GM10266 (cell line): ENCODE data around the gene MTTP.

Source experiments
- DNase-seq: peaks from one replicate; pipeline ENCODE4 v3.0.0; 2012; ENCODE audit errors: extremely low spot score
- CTCF ChIP-seq: IDR thresholded peaks from 2 replicates; pipeline ENCODE4 v1.5.1; 2012; ENCODE audit warnings: mild to moderate bottlenecking, low read depth; ENCODE audit not compliant: control insufficient read depth, insufficient read depth; ENCODE audit errors: missing control alignments

Gene MTTP

GRCh38 chr4:99614491-99614890, 39.9 kb downstream of the MTTP start:
- TF ChIP-seq CTCF = no peak
- DNase-seq = no peak

GRCh38 chr4:99615170-99615820, 40.7 kb downstream of the MTTP start:
- TF ChIP-seq CTCF = peak; percentile 18
- no peak for DNase-seq

GRCh38 chr4:99617374-99617773, 42.8 kb downstream of the MTTP start:
- no peak for TF ChIP-seq CTCF
- DNase-seq = no peak

DNA sequence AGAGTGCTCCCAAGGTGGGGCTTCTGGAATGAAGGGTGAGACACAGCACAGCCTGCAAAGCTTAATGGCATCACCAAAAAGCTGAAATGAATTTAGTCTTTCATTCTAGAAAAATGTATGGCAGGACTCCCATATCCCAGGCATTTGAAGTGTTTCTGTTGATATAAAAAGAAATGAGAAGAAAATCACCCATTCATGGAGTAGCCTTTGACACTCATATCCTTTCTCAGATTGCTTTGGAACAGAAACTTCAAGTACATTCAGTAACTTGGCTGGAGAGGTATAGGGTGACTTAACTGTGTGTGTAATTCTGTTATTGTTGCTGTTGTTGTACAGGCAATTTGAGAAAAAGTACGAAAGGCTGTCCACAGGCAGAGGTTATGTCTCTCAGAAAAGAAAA, 47.7 kb downstream of the MTTP start:
- no peak for DNase-seq
- TF ChIP-seq CTCF = no peak

GRCh38 chr4:99624141-99624719, 49.6 kb downstream of the MTTP start:
- TF ChIP-seq CTCF = no peak

GRCh38 chr4:99625369-99625768, 50.7 kb downstream of the MTTP start:
- no peak for DNase-seq
- no peak for TF ChIP-seq CTCF

More at GRCh38 chr4:99624141-99624719, 49.6 kb downstream of the MTTP start:
- DNase-seq = no peak

GRCh38 chr4:99628040-99628439, 53.4 kb downstream of the MTTP start:
- no peak for TF ChIP-seq CTCF
- DNase-seq = no peak
